ENCODE measurements around the gene POLE.

POLE gene

DNA sequence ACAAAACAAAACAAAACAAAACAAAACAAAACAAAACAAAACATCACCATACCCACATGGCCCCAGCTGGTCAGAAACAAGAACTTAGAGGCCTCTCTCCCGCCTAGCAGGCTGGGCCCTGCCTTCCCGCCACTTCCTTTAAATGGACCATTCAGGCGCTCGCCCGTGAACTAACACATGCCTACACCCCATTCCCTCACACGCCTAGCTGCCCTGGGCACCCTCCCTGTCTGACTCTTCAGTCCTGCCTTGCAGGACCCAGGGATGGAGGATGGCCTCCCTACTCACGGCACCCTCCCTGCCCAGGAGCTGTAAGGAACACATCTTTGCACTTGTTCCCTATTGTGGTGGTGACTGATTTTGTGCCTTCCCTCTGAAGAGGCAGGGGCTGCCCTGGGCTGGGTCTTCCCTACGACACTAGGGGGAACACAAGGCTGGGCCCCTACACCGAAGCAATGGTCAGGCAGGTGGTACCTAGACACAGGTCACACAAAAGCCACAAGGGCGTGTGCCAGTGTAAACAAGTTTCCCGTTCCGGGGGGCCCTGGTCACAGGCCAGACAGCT lies 47.1 kb downstream of the POLE start:
- H3K36me3 ChIP-seq (ENCODE audit: insufficient read depth, low read length), result peaks cover 93% of the 10 kb centered on the region
- H3K27me3 ChIP-seq (ENCODE audit: insufficient read depth, low read length, poor library complexity), result no peaks in the 10 kb centered on the region
- no peak overlapping the region for H3K27ac ChIP-seq (ENCODE audit: low read length)
- H3K4me3 ChIP-seq (ENCODE audit: low read depth in 1 of 2, low read length in 2 of 2), result no peak overlapping the region
- no peak overlapping the region for H3K4me2 ChIP-seq (ENCODE audit: insufficient read depth, low read length)
- H2AFZ ChIP-seq (ENCODE audit: low read depth, low read length), result no peak overlapping the region
- no peaks in the 10 kb centered on the region for H3K4me1 ChIP-seq (ENCODE audit: insufficient read depth, low read length)
- no peaks in the 10 kb centered on the region for H3K9me3 ChIP-seq (ENCODE audit: insufficient read depth, low read length, severe bottlenecking)
- H4K20me1 ChIP-seq (ENCODE audit: insufficient read depth, low read length), result peaks cover 54% of the 10 kb centered on the region
- no peak overlapping the region for H3K9ac ChIP-seq (ENCODE audit: low read depth, low read length)
- TF ChIP-seq CTCF (IDR thresholded peaks at IDR 0.05; ENCODE audit: borderline replicate concordance, extremely low read depth, low read length, poor library complexity, severe bottlenecking), result no peak
- TF ChIP-seq EZH2 (IDR thresholded peaks at IDR 0.05; ENCODE audit: borderline replicate concordance, low read depth, low read length, severe bottlenecking), result no peak
- DNase-seq (no peak), ATAC-seq (ENCODE audit: insufficient read depth, low read depth) (no peak)
- peaks cover 2% of the 10 kb centered on the region; the same call in 1 of the 2 replicates for H3K79me2 ChIP-seq (ENCODE audit: insufficient read depth, low read length)

GRCh38 chr12:132638541-132639408 lies 48.4 kb downstream of the POLE start:
- H3K4me1 ChIP-seq (ENCODE audit: insufficient read depth, low read length), result no peaks in the 10 kb centered on the region
- H3K4me3 ChIP-seq (ENCODE audit: low read depth in 1 of 2, low read length in 2 of 2), result no peak overlapping the region
- peaks cover 2% of the 10 kb centered on the region; the same call in 1 of the 2 replicates for H3K79me2 ChIP-seq (ENCODE audit: insufficient read depth, low read length)
- H2AFZ ChIP-seq (ENCODE audit: low read depth, low read length), result no peak overlapping the region
- ATAC-seq (ENCODE audit: insufficient read depth, low read depth) (peak; percentile 72), DNase-seq (peak; percentile 39)
- H3K9me3 ChIP-seq (ENCODE audit: insufficient read depth, low read length, severe bottlenecking), result no peaks in the 10 kb centered on the region
- no peaks in the 10 kb centered on the region for H3K27me3 ChIP-seq (ENCODE audit: insufficient read depth, low read length, poor library complexity)
- peaks cover 52% of the 10 kb centered on the region for H4K20me1 ChIP-seq (ENCODE audit: insufficient read depth, low read length)
- no peak overlapping the region for H3K27ac ChIP-seq (ENCODE audit: low read length)
- no peak overlapping the region for H3K4me2 ChIP-seq (ENCODE audit: insufficient read depth, low read length)
- peaks cover 99% of the 10 kb centered on the region for H3K36me3 ChIP-seq (ENCODE audit: insufficient read depth, low read length)
- H3K9ac ChIP-seq (ENCODE audit: low read depth, low read length), result no peak overlapping the region
- TF ChIP-seq EZH2 (IDR thresholded peaks at IDR 0.05; ENCODE audit: borderline replicate concordance, low read depth, low read length, severe bottlenecking), result no peak
- peak; percentile 84 for TF ChIP-seq CTCF (IDR thresholded peaks at IDR 0.05; ENCODE audit: borderline replicate concordance, extremely low read depth, low read length, poor library complexity, severe bottlenecking)

GRCh38 chr12:132637811-132638210 lies 49.3 kb downstream of the POLE start:
- Histone ChIP-seq H3K4me1 (ENCODE audit: insufficient read depth, low read length) (no peaks in the 10 kb centered on the region), H3K79me2 (ENCODE audit: insufficient read depth, low read length) (peaks cover 2% of the 10 kb centered on the region; the same call in 1 of the 2 replicates), H3K4me3 (ENCODE audit: low read depth in 1 of 2, low read length in 2 of 2) (no peak overlapping the region), H3K27ac (ENCODE audit: low read length) (no peak overlapping the region), H3K27me3 (ENCODE audit: insufficient read depth, low read length, poor library complexity) (no peaks in the 10 kb centered on the region), H2AFZ (ENCODE audit: low read depth, low read length) (no peak overlapping the region), H3K9ac (ENCODE audit: low read depth, low read length) (no peak overlapping the region), H4K20me1 (ENCODE audit: insufficient read depth, low read length) (peaks cover 43% of the 10 kb centered on the region), H3K4me2 (ENCODE audit: insufficient read depth, low read length) (no peak overlapping the region), H3K9me3 (ENCODE audit: insufficient read depth, low read length, severe bottlenecking) (no peaks in the 10 kb centered on the region), H3K36me3 (ENCODE audit: insufficient read depth, low read length) (peaks cover 99% of the 10 kb centered on the region)
- TF ChIP-seq CTCF (IDR thresholded peaks at IDR 0.05; ENCODE audit: borderline replicate concordance, extremely low read depth, low read length, poor library complexity, severe bottlenecking) (no peak), EZH2 (IDR thresholded peaks at IDR 0.05; ENCODE audit: borderline replicate concordance, low read depth, low read length, severe bottlenecking) (no peak)
- no peak for ATAC-seq (ENCODE audit: insufficient read depth, low read depth)
- DNase-seq, result no peak

All from DND-41 (cell line).